OCI-LY7 (cell line): ENCODE data around the gene RTKN. TPM values are rescaled to one million over a fixed set of nuclear protein-coding genes. Genes with fewer than 3 reads are reported as not detected.
A peak's percentile ranks its signal among the peaks of the same experiment; 100 is the strongest.

Experiments
- BruUV-seq: library from RNA; stranded (reverse); fragments of 400-500 nt; replicated peaks from 2 replicates; lab custom pipeline; 2021; lab: Mats Ljungman, UMichigan
- CTCF ChIA-PET: fragments of 300-600 bp; sonication (Branson Sonifier 250); formaldehyde crosslinking; loops from one replicate; lab custom pipeline; 2022; ENCODE audit warnings: antibody characterized with exemption; ENCODE audit not compliant: unreplicated experiment; lab: Charles Lee
- POLR2A ChIA-PET: fragments of 300-600 bp; sonication (Branson Sonifier 250); formaldehyde crosslinking; loops from one replicate; lab custom pipeline; 2022; ENCODE audit warnings: antibody characterized with exemption; lab: Charles Lee
- DNase-seq: peaks from one replicate; pipeline ENCODE4 v3.0.0-alpha.2; 2015; ENCODE audit warnings: low spot score
- H2AFZ ChIP-seq: fragments of 200-600 bp; sonication (generic), shearing (Covaris generic); 2 replicates; pipeline ENCODE4 v1.6.1; 2014; ENCODE audit warnings: mild to moderate bottlenecking, antibody characterized with exemption, low read length, moderate library complexity
- H3K27ac ChIP-seq: fragments of 200-600 bp; sonication (generic); 2 replicates; pipeline ENCODE4 v1.5.1; 2014; ENCODE audit warnings: mixed run types, low read depth, mild to moderate bottlenecking, moderate library complexity, low read length, inconsistent platforms; ENCODE audit not compliant: poor library complexity, severe bottlenecking
- H3K36me3 ChIP-seq: fragments of 200-600 bp; sonication (generic); 2 replicates; pipeline ENCODE4 v1.6.1; 2014; ENCODE audit warnings: mild to moderate bottlenecking, antibody characterized with exemption, low read length, moderate library complexity, mixed read lengths; ENCODE audit not compliant: insufficient read depth
- H3K4me1 ChIP-seq: fragments of 200-600 bp; sonication (generic); 2 replicates; pipeline ENCODE4 v1.5.1; 2014; ENCODE audit warnings: mild to moderate bottlenecking, low read length; ENCODE audit not compliant: insufficient read depth, poor library complexity, severe bottlenecking
- H3K4me2 ChIP-seq: fragments of 200-600 bp; sonication (generic); 2 replicates; pipeline ENCODE4 v1.6.1; 2014; ENCODE audit warnings: mild to moderate bottlenecking, low read length
- H3K4me3 ChIP-seq: fragments of 200-600 bp; sonication (generic); 2 replicates; pipeline ENCODE4 v1.5.1; 2014; ENCODE audit warnings: mild to moderate bottlenecking, low read depth, low read length; ENCODE audit not compliant: poor library complexity, severe bottlenecking
- H3K79me2 ChIP-seq: fragments of 200-600 bp; sonication (generic); 2 replicates; pipeline ENCODE4 v1.6.1; 2016; ENCODE audit warnings: low read depth, mild to moderate bottlenecking, low read length, moderate library complexity, mixed read lengths; ENCODE audit not compliant: insufficient read depth
- H3K9me2 ChIP-seq: fragments of 200-600 bp; sonication (generic); 2 replicates; pipeline ENCODE4 v1.6.1; 2016; ENCODE audit warnings: mild to moderate bottlenecking, low read length, mixed read lengths; ENCODE audit not compliant: insufficient read depth
- H3K9me3 ChIP-seq: fragments of 200-600 bp; sonication (generic); 2 replicates; pipeline ENCODE4 v1.6.1; 2014; ENCODE audit warnings: mild to moderate bottlenecking, mixed run types, low read length, mixed read lengths
- H4K20me1 ChIP-seq: fragments of 200-600 bp; sonication (generic); 2 replicates; pipeline ENCODE4 v1.6.1; 2014; ENCODE audit warnings: mild to moderate bottlenecking, antibody characterized with exemption, low read length, moderate library complexity, mixed read lengths; ENCODE audit not compliant: insufficient read depth
- EZH2phosphoT487 ChIP-seq: fragments of 200-600 bp; sonication (generic); IDR thresholded peaks from 2 replicates; pipeline ENCODE4 v1.6.1; 2018; ENCODE audit warnings: low read depth, borderline replicate concordance, mild to moderate bottlenecking, mixed run types, antibody characterized with exemption, low read length, moderate library complexity, mixed read lengths
- intact Hi-C: fragments of 100-400 bp; cut with micrococcal nuclease; formaldehyde crosslinking; loops from one replicate; pipeline ENCODE4 v1.10.0; 2022; ENCODE audit not compliant: unreplicated experiment
- total RNA-seq, 2 experiments: library from RNA; depleted of rRNA in 1 of 2; stranded (reverse); fragments of >200 nt in 1 of 2; shearing (Covaris generic) in 1 of 2; gene quantifications; 2 replicates each; pipeline ENCODE4 v1.2.3, GENCODE V29; 2014 to 2022
- TF ChIP-seq, protein P1 (sequence below): fragments of 200-600 bp; sonication (generic); conservative IDR thresholded peaks from 2 replicates; pipeline ENCODE4 v1.5.1; 2014; ENCODE audit warnings: mild to moderate bottlenecking, antibody characterized with exemption, low read length, moderate library complexity, mixed read lengths

Gene RTKN
- total RNA-seq, 2 experiments from 2014 or later = 2.3 to 7.7 TPM

GRCh38 chr2:74457549-74458131 is 15.9 kb upstream of the RTKN start:
- peak overlapping the region; percentile 77 for H2AFZ ChIP-seq
- intact Hi-C loops = loop anchor here (1.0 kb wide), 2 partner anchors 26 to 72 kb away; partner anchors contain the start of genes AUP1, HTRA2 and TTC31
- BruUV-seq = no TSS peak
- ChIA-PET CTCF (interaction anchor here (0.8 to 1.0 kb wide), 2 partner anchors 15 to 21 kb away, joined by 5 to 6 read pairs; no protein-coding TSS in a partner anchor), POLR2A (interaction anchor here (0.6 to 3.1 kb wide), 16 partner anchors 9 to 1074 kb away, joined by 3 to 25 read pairs (median 4); partner anchors contain the start of genes CCDC142, MRPL53, RTKN and TTC31)
- no peaks in the 10 kb centered on the region for H4K20me1 ChIP-seq
- H3K27ac ChIP-seq = peak overlapping the region; percentile 92
- H3K4me3 ChIP-seq = peak overlapping the region; percentile 98
- H3K79me2 ChIP-seq = peaks cover 22% of the 10 kb centered on the region
- DNase-seq = peak; percentile 90
- peaks cover 36% of the 10 kb centered on the region for H3K4me1 ChIP-seq
- peaks cover 28% of the 10 kb centered on the region for H3K36me3 ChIP-seq
- H3K9me2 ChIP-seq = no peaks in the 10 kb centered on the region
- H3K9me3 ChIP-seq = no peaks in the 10 kb centered on the region
- peak overlapping the region; percentile 83 for H3K4me2 ChIP-seq
- TF ChIP-seq, protein P1, sequence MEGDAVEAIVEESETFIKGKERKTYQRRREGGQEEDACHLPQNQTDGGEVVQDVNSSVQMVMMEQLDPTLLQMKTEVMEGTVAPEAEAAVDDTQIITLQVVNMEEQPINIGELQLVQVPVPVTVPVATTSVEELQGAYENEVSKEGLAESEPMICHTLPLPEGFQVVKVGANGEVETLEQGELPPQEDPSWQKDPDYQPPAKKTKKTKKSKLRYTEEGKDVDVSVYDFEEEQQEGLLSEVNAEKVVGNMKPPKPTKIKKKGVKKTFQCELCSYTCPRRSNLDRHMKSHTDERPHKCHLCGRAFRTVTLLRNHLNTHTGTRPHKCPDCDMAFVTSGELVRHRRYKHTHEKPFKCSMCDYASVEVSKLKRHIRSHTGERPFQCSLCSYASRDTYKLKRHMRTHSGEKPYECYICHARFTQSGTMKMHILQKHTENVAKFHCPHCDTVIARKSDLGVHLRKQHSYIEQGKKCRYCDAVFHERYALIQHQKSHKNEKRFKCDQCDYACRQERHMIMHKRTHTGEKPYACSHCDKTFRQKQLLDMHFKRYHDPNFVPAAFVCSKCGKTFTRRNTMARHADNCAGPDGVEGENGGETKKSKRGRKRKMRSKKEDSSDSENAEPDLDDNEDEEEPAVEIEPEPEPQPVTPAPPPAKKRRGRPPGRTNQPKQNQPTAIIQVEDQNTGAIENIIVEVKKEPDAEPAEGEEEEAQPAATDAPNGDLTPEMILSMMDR = no peak
- no peak for TF ChIP-seq EZH2phosphoT487

- peaks cover 23% of the 10 kb centered on the region for H3K36me3 ChIP-seq
- POLR2A ChIA-PET = interaction anchor here (0.5 to 3.1 kb wide), 12 partner anchors 8 to 276 kb away, joined by 3 to 25 read pairs (median 4); partner anchors contain the start of genes CCDC142, MOGS, MRPL53 and RTKN
- H3K79me2 ChIP-seq = peaks cover 22% of the 10 kb centered on the region
- TF ChIP-seq, protein P1 = no peak
- no peaks in the 10 kb centered on the region for H4K20me1 ChIP-seq
- H3K27ac ChIP-seq = peak overlapping the region; percentile 92
- H3K4me2 ChIP-seq = peak overlapping the region; percentile 83
- H2AFZ ChIP-seq = no peak overlapping the region
- H3K9me2 ChIP-seq = no peaks in the 10 kb centered on the region
- H3K4me1 ChIP-seq = peaks cover 41% of the 10 kb centered on the region
- peak overlapping the region; percentile 98 for H3K4me3 ChIP-seq
- no TSS peak for BruUV-seq
- intact Hi-C loops = loop anchor here (1.0 kb wide), 2 partner anchors 26 to 72 kb away; partner anchors contain the start of genes AUP1, HTRA2 and TTC31
- no peak for DNase-seq
- CTCF ChIA-PET = interaction anchor here (0.8 kb wide), 1 partner anchor 22 kb away, joined by 5 read pairs; no protein-coding TSS in a partner anchor
- H3K9me3 ChIP-seq = no peaks in the 10 kb centered on the region
These were observed 15.4 kb upstream of the RTKN start for GRCh38 chr2:74457129-74457548.
